ENCODE data around the gene FDCSP. TPM values are rescaled to one million over a fixed set of nuclear protein-coding genes. Genes with fewer than 3 reads are reported as not detected.

FDCSP gene
- total RNA-seq, 4 donors from 2014 or later: 19.1 TPM; not detected in 3

DNA sequence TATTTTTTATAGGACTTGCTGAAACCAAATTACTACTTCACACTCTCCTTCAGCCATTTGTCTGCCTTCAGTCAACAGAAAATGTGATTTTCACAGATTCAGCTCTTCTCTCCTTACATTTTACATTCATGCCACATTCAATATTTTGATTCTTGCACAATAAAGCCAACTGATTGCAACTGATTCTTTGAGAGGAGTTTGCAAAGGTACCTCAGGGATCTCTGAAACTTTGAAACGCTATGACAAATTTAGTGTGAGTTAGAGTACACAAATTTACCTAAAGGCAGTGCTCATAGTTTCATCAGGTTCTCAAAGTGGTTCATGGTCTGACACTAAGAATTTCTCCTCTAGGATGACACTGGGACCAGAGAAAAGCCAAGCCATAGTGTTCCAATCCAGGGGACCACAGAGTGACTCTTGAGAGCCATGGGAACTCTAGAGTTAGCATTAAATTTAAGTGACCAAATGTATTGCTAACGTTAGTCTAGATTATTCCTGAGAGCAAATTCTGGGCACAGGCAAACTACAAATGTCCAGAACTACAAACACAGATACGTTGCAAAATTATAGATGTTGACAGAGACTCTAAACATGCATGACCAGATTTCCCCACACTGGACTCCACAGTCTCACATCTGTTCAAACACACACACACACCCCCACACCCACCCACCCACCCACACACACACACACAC is 25.5 kb downstream of the FDCSP start:
- Histone ChIP-seq H3K27ac (no peak overlapping the region), H3K4me1 (no peaks in the 10 kb centered on the region), H3K36me3 (no peaks in the 10 kb centered on the region), H3K9me3 (no peaks in the 10 kb centered on the region), H3K4me3 (no peak overlapping the region), H3K27me3 (no peaks in the 10 kb centered on the region)
- TF ChIP-seq POLR2AphosphoS5 (IDR thresholded peaks at IDR 0.05) (no peak), EP300 (IDR thresholded peaks at IDR 0.05) (no peak), POLR2A (IDR thresholded peaks at IDR 0.05) (no peak)
- TF ChIP-seq, protein P1, sequence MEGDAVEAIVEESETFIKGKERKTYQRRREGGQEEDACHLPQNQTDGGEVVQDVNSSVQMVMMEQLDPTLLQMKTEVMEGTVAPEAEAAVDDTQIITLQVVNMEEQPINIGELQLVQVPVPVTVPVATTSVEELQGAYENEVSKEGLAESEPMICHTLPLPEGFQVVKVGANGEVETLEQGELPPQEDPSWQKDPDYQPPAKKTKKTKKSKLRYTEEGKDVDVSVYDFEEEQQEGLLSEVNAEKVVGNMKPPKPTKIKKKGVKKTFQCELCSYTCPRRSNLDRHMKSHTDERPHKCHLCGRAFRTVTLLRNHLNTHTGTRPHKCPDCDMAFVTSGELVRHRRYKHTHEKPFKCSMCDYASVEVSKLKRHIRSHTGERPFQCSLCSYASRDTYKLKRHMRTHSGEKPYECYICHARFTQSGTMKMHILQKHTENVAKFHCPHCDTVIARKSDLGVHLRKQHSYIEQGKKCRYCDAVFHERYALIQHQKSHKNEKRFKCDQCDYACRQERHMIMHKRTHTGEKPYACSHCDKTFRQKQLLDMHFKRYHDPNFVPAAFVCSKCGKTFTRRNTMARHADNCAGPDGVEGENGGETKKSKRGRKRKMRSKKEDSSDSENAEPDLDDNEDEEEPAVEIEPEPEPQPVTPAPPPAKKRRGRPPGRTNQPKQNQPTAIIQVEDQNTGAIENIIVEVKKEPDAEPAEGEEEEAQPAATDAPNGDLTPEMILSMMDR (IDR thresholded peaks at IDR 0.05): no peak
- no peak for ATAC-seq
- WGBS, 2 donors (ENCODE audit: low coverage in 1 of 2): 60 to 77% methylated on average over 2 to 3 of the region's 3 CpGs

DNA sequence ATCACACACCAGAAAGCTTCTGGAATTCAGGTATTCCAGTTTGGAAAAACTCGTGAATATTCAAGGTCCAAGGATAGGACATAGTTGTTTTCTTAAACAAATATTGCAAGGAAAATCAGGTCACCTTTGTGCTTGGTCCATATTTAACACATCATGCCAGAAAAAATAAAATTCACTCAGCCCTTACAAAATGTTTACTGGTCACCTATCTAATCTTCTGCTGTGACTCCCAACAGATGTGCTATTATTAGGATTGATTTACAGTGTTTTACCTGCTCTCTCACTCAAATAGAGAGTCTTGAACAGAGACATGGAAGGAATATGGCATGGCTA is 26.0 kb downstream of the FDCSP start:
- no peaks in the 10 kb centered on the region for H3K27me3 ChIP-seq
- no peak overlapping the region for H3K27ac ChIP-seq
- H3K36me3 ChIP-seq: no peaks in the 10 kb centered on the region
- H3K4me3 ChIP-seq: no peak overlapping the region
- no peaks in the 10 kb centered on the region for H3K9me3 ChIP-seq
- TF ChIP-seq EP300 (IDR thresholded peaks at IDR 0.05): no peak
- TF ChIP-seq, protein P1 (IDR thresholded peaks at IDR 0.05): no peak
- TF ChIP-seq POLR2AphosphoS5 (IDR thresholded peaks at IDR 0.05): no peak
- TF ChIP-seq POLR2A (IDR thresholded peaks at IDR 0.05): no peak
- ATAC-seq: no peak
- no peaks in the 10 kb centered on the region for H3K4me1 ChIP-seq
- 90% methylated on average over 1 of the region's 1 CpG; no CpG with 5 or more reads in 1 of the 2 donors for WGBS, 2 donors (ENCODE audit: low coverage in 1 of 2)

DNA sequence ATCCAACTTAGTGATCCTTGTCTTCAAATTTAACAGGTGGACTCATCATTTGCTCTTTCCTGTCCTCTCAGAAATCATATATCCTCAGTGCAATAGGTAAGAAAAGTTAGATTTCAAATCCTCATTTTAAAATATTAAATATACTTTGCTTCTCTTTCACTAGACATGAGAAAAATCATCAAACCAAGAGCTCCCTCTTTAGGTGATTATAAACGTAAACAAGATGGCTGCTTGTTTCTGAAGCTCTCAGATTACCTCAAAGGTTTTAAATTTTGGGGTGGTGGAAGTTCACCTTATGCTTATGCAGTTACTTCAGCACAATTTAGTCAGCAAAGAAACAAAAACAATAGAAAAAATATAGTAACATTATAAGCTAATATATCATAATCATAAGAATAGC is 43.8 kb downstream of the FDCSP start:
- TF ChIP-seq POLR2A (IDR thresholded peaks at IDR 0.05): no peak
- TF ChIP-seq, protein P1 (IDR thresholded peaks at IDR 0.05): peak in 1 of 4 experiments; percentile 27
- no peak for TF ChIP-seq EP300 (IDR thresholded peaks at IDR 0.05)
- TF ChIP-seq POLR2AphosphoS5 (IDR thresholded peaks at IDR 0.05): no peak
- WGBS, 2 donors (ENCODE audit: low coverage in 1 of 2): 0 to 21% methylated on average over 1 of the region's 1 CpG
- H3K27me3 ChIP-seq: no peaks in the 10 kb centered on the region
- H3K4me1 ChIP-seq: no peaks in the 10 kb centered on the region
- no peak overlapping the region for H3K27ac ChIP-seq
- H3K9me3 ChIP-seq: no peaks in the 10 kb centered on the region
- no peak for ATAC-seq
- no peaks in the 10 kb centered on the region for H3K36me3 ChIP-seq
- no peak overlapping the region for H3K4me3 ChIP-seq

DNA sequence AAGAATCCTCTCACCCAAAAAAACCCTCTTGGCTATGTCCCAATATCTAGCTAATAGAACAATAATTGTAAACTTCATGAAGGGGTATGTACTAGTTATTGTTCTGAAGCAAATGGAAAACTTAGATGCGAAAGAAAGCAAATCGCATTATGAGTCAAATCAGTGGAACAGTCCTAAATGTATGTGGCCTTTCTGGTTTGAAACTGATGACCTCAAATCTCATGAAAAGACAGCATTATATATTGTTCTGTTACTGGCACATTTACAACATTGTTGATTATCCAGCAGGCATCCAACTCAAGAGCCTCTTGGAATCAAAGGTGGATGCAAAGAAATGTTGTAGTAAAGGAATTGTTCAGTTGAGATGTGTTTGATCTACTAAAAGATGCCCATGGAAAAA is 51.2 kb downstream of the FDCSP start:
- H3K4me1 ChIP-seq: no peaks in the 10 kb centered on the region
- 78 to 84% methylated on average over 2 of the region's 2 CpGs for WGBS, 2 donors (ENCODE audit: low coverage in 1 of 2)
- TF ChIP-seq EP300 (IDR thresholded peaks at IDR 0.05): no peak
- TF ChIP-seq, protein P1 (IDR thresholded peaks at IDR 0.05): no peak
- TF ChIP-seq POLR2A (IDR thresholded peaks at IDR 0.05): no peak
- TF ChIP-seq POLR2AphosphoS5 (IDR thresholded peaks at IDR 0.05): no peak
- H3K9me3 ChIP-seq: no peaks in the 10 kb centered on the region
- no peaks in the 10 kb centered on the region for H3K27me3 ChIP-seq
- no peak for ATAC-seq
- H3K27ac ChIP-seq: no peak overlapping the region
- no peak overlapping the region for H3K4me3 ChIP-seq
- H3K36me3 ChIP-seq: no peaks in the 10 kb centered on the region

DNA sequence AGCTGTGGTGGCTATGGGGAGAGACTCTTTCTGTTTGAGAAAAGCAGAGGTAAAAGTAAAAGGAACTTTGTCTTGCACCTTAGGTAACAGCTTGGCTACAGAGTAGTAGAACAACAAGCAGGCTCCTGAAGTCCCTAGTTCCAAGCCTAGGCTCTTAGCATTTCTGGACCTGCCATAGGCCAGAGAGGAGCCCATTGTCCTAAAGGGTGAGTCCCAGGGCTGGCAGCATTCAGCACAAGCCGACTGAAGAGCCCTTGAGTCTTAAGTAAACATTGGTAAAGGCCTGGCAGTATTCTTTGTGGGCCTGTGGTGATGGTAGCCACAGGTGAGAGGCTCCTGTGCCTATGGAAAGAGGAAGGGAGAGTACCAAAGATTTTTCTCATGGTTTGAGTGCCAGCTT is 54.6 kb downstream of the FDCSP start:
- Histone ChIP-seq H3K36me3 (no peaks in the 10 kb centered on the region), H3K27me3 (no peaks in the 10 kb centered on the region), H3K27ac (no peak overlapping the region), H3K4me1 (no peaks in the 10 kb centered on the region), H3K4me3 (no peak overlapping the region), H3K9me3 (peaks cover 0 to 4% (median 0%) of the 10 kb centered on the region in 3 donors)
- TF ChIP-seq POLR2A (IDR thresholded peaks at IDR 0.05) (no peak), POLR2AphosphoS5 (IDR thresholded peaks at IDR 0.05) (no peak), EP300 (IDR thresholded peaks at IDR 0.05) (no peak)
- TF ChIP-seq, protein P1 (IDR thresholded peaks at IDR 0.05): no peak
- no peak for ATAC-seq
- 50 to 100% methylated on average over 1 of the region's 1 CpG for WGBS, 2 donors (ENCODE audit: low coverage in 1 of 2)
